MM.1S (cell line): ENCODE results near the gene STMN3.

Experiments used
- EZH2 ChIP-seq: fragments of 300-600 bp; sonication (generic); optimal IDR thresholded peaks from 2 replicates; pipeline ENCODE3; 2017; ENCODE audit warnings: low read depth, mild to moderate bottlenecking, antibody characterized with exemption, low read length, mixed read lengths
- EZH2phosphoT487 ChIP-seq: fragments of 300-600 bp; sonication (generic); IDR thresholded peaks from 2 replicates; pipeline ENCODE4 v1.6.1; 2018; ENCODE audit warnings: antibody characterized with exemption, low read length
- TF ChIP-seq, protein P1 (sequence below): fragments of 300-600 bp; sonication (generic); IDR thresholded peaks from 2 replicates; pipeline ENCODE4 v1.5.1; 2016; ENCODE audit warnings: antibody characterized with exemption, low read length, mixed read lengths

- TF ChIP-seq EZH2 (no peak), EZH2phosphoT487 (no peak)
- TF ChIP-seq, protein P1, sequence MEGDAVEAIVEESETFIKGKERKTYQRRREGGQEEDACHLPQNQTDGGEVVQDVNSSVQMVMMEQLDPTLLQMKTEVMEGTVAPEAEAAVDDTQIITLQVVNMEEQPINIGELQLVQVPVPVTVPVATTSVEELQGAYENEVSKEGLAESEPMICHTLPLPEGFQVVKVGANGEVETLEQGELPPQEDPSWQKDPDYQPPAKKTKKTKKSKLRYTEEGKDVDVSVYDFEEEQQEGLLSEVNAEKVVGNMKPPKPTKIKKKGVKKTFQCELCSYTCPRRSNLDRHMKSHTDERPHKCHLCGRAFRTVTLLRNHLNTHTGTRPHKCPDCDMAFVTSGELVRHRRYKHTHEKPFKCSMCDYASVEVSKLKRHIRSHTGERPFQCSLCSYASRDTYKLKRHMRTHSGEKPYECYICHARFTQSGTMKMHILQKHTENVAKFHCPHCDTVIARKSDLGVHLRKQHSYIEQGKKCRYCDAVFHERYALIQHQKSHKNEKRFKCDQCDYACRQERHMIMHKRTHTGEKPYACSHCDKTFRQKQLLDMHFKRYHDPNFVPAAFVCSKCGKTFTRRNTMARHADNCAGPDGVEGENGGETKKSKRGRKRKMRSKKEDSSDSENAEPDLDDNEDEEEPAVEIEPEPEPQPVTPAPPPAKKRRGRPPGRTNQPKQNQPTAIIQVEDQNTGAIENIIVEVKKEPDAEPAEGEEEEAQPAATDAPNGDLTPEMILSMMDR: no peak
These were observed 35.9 kb downstream of the STMN3 start for GRCh38 chr20:63617092-63617875.
